ENCODE results near the gene EIF4G1. TPM values are rescaled to one million over a fixed set of nuclear protein-coding genes. Genes with fewer than 3 reads are reported as not detected.

Gene EIF4G1
- total RNA-seq, 4 donors from 2014 or later: 133 to 269 (median 170) TPM

DNA sequence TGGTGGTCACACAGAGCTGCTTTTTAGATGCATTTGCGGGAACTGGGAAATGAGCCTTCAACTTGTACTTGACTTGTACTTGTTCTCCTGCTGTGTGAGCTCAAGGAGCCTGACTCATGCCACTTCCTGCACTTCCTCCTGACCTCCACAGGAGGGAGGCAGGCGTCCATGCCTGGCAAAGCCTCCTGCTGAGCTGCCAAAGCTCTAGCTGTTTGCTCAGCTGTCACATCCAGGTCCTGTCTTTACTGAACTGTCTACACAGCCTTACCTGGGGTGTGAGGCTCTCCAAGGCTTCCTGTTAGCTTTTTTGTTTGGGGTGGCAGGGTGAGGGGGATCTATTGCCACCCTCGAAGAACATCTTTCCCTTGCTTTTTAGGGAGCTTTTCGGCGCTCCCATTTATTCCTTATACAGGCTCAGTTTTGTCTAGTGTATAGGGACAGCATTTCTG is 57.2 kb downstream of the EIF4G1 start:
- Histone ChIP-seq H3K9me3 (no peaks in the 10 kb centered on the region), H3K36me3 (no peaks in the 10 kb centered on the region), H3K4me3 (no peak overlapping the region), H3K4me1 (no peaks in the 10 kb centered on the region), H3K27ac (peak overlapping the region in 1 of 2 donors; percentile 8), H3K27me3 (no peaks in the 10 kb centered on the region)
- TF ChIP-seq, protein P1, sequence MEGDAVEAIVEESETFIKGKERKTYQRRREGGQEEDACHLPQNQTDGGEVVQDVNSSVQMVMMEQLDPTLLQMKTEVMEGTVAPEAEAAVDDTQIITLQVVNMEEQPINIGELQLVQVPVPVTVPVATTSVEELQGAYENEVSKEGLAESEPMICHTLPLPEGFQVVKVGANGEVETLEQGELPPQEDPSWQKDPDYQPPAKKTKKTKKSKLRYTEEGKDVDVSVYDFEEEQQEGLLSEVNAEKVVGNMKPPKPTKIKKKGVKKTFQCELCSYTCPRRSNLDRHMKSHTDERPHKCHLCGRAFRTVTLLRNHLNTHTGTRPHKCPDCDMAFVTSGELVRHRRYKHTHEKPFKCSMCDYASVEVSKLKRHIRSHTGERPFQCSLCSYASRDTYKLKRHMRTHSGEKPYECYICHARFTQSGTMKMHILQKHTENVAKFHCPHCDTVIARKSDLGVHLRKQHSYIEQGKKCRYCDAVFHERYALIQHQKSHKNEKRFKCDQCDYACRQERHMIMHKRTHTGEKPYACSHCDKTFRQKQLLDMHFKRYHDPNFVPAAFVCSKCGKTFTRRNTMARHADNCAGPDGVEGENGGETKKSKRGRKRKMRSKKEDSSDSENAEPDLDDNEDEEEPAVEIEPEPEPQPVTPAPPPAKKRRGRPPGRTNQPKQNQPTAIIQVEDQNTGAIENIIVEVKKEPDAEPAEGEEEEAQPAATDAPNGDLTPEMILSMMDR (IDR thresholded peaks at IDR 0.05): peak; percentile 88 to 96 (median 93)
- TF ChIP-seq POLR2A (IDR thresholded peaks at IDR 0.05): peak in 1 of 2 donors; percentile 17
- intact Hi-C loops (cut with DNase I; ENCODE audit: low total_unique reads): loop anchor here (10.0 kb wide), 2 partner anchors 143 to 173 kb away; no protein-coding TSS in a partner anchor
- peak; percentile 79 to 81 for DNase-seq

GRCh38 chr3:184372296-184372821 is 58.0 kb downstream of the EIF4G1 start:
- H3K4me3 ChIP-seq: no peak overlapping the region
- no peak for TF ChIP-seq POLR2A (IDR thresholded peaks at IDR 0.05)
- TF ChIP-seq, protein P1 (IDR thresholded peaks at IDR 0.05): no peak
- H3K27ac ChIP-seq: no peak overlapping the region
- DNase-seq: no peak
- H3K36me3 ChIP-seq: no peaks in the 10 kb centered on the region
- H3K27me3 ChIP-seq: no peaks in the 10 kb centered on the region
- no peaks in the 10 kb centered on the region for H3K9me3 ChIP-seq
- intact Hi-C loops (cut with DNase I; ENCODE audit: low total_unique reads): loop anchor here (10.0 kb wide), 2 partner anchors 142 to 172 kb away; no protein-coding TSS in a partner anchor
- no peaks in the 10 kb centered on the region for H3K4me1 ChIP-seq

DNA sequence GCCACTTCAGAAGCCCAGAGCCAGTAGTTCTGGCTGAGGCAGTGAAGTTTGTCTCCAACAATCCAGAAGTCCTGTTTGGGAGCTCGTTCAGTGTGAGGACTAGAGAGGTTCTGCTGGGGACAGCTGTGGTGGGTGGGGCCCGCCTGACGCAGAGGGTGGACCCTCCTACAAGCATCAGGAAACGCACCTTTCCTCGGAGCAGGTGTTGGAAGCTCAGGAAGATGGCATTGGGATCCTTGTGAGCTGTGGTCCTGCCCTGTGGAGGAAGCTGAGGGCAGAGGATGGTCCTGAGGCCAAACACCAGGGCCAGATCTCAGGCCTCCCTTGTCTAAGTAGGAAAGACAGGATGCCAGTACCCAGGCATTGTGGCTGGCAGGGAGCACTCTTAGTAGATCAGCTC is 58.5 kb downstream of the EIF4G1 start:
- Histone ChIP-seq H3K27me3 (no peaks in the 10 kb centered on the region), H3K4me1 (no peaks in the 10 kb centered on the region), H3K4me3 (no peak overlapping the region), H3K9me3 (no peaks in the 10 kb centered on the region), H3K27ac (no peak overlapping the region), H3K36me3 (no peaks in the 10 kb centered on the region)
- no peak for DNase-seq
- intact Hi-C loops (cut with DNase I; ENCODE audit: low total_unique reads): loop anchor here (10.0 kb wide), 2 partner anchors 142 to 172 kb away; no protein-coding TSS in a partner anchor
- TF ChIP-seq POLR2A (IDR thresholded peaks at IDR 0.05): no peak
- TF ChIP-seq, protein P1 (IDR thresholded peaks at IDR 0.05): no peak

DNA sequence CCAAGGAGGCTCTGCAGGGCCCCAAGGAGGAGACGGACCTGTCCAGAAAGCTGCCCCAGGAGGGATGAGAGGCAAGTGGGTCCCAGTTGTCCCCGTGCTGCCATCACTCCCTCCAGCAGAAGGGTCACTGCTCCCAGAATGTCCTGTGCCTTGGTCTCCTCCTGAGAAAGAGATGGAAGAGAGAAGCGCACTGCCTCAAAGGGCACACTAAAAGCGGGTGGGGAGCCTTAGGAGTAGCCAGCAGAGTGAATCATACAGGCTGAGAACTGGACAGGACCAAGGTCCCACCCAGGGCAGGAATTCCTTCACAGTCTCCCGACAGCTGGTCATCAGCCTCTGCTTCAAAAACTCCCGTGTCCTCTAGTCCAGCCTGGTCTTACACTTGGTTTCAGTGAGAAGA is 59.0 kb downstream of the EIF4G1 start:
- no peak for DNase-seq
- no peaks in the 10 kb centered on the region for H3K27me3 ChIP-seq
- TF ChIP-seq POLR2A (IDR thresholded peaks at IDR 0.05): no peak
- TF ChIP-seq, protein P1 (IDR thresholded peaks at IDR 0.05): no peak
- intact Hi-C loops (cut with DNase I; ENCODE audit: low total_unique reads): loop anchor here (10.0 kb wide), 2 partner anchors 141 to 171 kb away; no protein-coding TSS in a partner anchor
- no peak overlapping the region for H3K27ac ChIP-seq
- no peaks in the 10 kb centered on the region for H3K9me3 ChIP-seq
- no peaks in the 10 kb centered on the region for H3K36me3 ChIP-seq
- H3K4me3 ChIP-seq: no peak overlapping the region
- no peaks in the 10 kb centered on the region for H3K4me1 ChIP-seq

- no peak for DNase-seq
- H3K9me3 ChIP-seq: no peaks in the 10 kb centered on the region
- no peak for TF ChIP-seq POLR2A (IDR thresholded peaks at IDR 0.05)
- TF ChIP-seq, protein P1 (IDR thresholded peaks at IDR 0.05): no peak
- H3K4me3 ChIP-seq: no peak overlapping the region
- H3K27me3 ChIP-seq: no peaks in the 10 kb centered on the region
- H3K27ac ChIP-seq: no peak overlapping the region
- no peaks in the 10 kb centered on the region for H3K36me3 ChIP-seq
- intact Hi-C loops (cut with DNase I; ENCODE audit: low total_unique reads): loop anchor here (10.0 kb wide), 2 partner anchors 139 to 169 kb away; no protein-coding TSS in a partner anchor
- H3K4me1 ChIP-seq: peaks cover 0 to 4% of the 10 kb centered on the region in 2 donors
Observed at GRCh38 chr3:184375747-184376461, 61.5 kb downstream of the EIF4G1 start.

Data from uterus (tissue), 4 donors.